Activated T-helper 17 cell treated with anti-CD3 and anti-CD28 coated beads, Interleukin-2, amount 50 U/mL, for 72 hours (primary cell): ENCODE data around the gene TSACC. TPM values are rescaled to one million over a fixed set of nuclear protein-coding genes. Genes with fewer than 3 reads are reported as not detected.

ENCODE experiments used
- ATAC-seq: fragments of 150-1000 bp; cut with Tn5 transposase; replicated peaks from 2 replicates; pipeline ENCODE4 v1.10.0; 2021; ENCODE audit warnings: mild to moderate bottlenecking, moderate library complexity
- H3K27ac Mint-ChIP-seq: one replicate; pipeline ENCODE4 v1.8.0; 2022; ENCODE audit warnings: mixed read lengths
- H3K27me3 Mint-ChIP-seq: one replicate; pipeline ENCODE4 v1.8.0; 2022; ENCODE audit warnings: mixed read lengths
- H3K36me3 Mint-ChIP-seq: one replicate; pipeline ENCODE4 v1.8.0; 2022; ENCODE audit warnings: low read depth, mild to moderate bottlenecking, mixed read lengths
- H3K4me1 Mint-ChIP-seq: one replicate; pipeline ENCODE4 v1.8.0; 2022; ENCODE audit warnings: mixed read lengths
- H3K4me3 Mint-ChIP-seq: one replicate; pipeline ENCODE4 v1.8.0; 2022; ENCODE audit warnings: mild to moderate bottlenecking, mixed read lengths
- H3K9me3 Mint-ChIP-seq: one replicate; pipeline ENCODE4 v1.8.0; 2022; ENCODE audit warnings: mixed read lengths
- total RNA-seq, 2 donors: library from RNA; stranded (reverse); gene quantifications; one replicate each; pipeline ENCODE4 v1.2.3, GENCODE V29; 2022

Gene TSACC
- total RNA-seq, 2 donors from 2014 or later: 1.1 TPM; not detected in 1

DNA sequence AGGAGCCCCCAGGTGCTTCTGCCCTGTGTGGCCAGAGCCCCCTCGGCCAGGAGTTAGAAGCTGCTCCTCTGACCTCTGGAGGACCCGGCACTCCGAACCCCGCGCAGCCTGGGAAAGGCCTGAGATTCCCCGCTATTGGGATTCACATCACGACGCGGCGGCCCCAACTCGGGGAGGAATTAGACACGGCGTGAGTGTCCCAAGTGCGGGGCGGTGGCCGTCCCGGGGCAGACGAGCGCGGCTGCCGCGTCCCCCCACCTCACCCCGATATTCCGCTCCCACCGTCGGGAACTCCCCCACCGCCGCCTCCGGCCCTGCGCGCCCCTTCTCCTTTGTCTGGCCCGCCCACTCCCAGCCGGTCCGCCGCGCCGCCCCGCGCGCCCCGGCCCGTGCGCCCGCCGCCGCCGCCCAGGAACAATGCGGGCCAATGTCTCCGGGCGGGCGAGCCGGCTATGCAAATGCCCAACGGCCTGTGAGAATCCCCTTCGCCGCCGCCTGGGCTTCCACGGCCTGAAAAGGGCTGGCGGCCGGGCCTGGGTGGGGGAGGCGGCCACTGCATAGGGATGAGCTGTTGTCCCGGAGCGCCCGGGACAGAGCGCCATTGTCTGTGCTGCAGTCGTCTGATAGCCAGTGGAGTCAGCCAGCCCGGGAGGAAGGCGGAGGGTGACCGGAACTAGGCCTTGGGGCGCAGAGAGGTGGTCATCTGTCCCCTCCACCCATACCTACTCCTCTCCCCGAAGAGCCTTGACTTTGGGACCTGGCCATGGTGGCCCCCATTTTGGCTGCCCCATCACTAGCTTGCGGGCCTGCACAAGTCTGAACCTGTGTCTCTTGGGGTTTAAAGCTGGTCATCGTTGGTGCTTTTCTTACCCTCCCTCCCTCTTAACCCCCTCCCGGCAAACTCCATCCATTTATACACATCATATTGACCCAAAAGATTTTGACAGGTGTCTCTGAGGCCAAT, 50.1 kb downstream of the TSACC start:
- Mint-ChIP-seq H3K4me1 (peaks cover 5% of the 10 kb centered on the region), H3K4me3 (no peak overlapping the region), H3K27me3 (peaks cover 30% of the 10 kb centered on the region), H3K36me3 (no peaks in the 10 kb centered on the region), H3K9me3 (no peaks in the 10 kb centered on the region), H3K27ac (no peak overlapping the region)
- ATAC-seq: no peak

DNA sequence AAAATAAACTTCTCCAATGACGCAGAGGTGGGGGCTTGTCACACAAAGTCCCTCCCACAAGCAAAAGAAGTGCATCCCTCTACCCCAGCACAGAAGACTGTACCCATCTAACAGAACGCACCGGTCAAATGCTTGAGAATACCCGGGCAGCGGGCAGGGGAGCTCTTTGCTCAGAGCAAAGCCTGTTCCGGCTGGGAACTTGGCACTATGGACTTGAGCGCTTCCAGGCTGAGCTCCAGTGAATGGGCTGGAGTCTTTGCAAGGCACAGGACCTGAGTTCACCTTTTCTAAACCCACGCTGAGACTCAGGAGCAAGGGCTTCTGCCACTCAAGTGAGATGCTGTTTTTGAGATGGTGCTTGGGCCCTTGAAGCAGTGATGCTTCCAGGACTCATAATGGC, 51.0 kb downstream of the TSACC start:
- no peak for ATAC-seq
- no peaks in the 10 kb centered on the region for H3K9me3 Mint-ChIP-seq
- H3K36me3 Mint-ChIP-seq: no peaks in the 10 kb centered on the region
- H3K4me1 Mint-ChIP-seq: peaks cover 5% of the 10 kb centered on the region
- no peak overlapping the region for H3K4me3 Mint-ChIP-seq
- H3K27me3 Mint-ChIP-seq: peaks cover 30% of the 10 kb centered on the region
- H3K27ac Mint-ChIP-seq: no peak overlapping the region

DNA sequence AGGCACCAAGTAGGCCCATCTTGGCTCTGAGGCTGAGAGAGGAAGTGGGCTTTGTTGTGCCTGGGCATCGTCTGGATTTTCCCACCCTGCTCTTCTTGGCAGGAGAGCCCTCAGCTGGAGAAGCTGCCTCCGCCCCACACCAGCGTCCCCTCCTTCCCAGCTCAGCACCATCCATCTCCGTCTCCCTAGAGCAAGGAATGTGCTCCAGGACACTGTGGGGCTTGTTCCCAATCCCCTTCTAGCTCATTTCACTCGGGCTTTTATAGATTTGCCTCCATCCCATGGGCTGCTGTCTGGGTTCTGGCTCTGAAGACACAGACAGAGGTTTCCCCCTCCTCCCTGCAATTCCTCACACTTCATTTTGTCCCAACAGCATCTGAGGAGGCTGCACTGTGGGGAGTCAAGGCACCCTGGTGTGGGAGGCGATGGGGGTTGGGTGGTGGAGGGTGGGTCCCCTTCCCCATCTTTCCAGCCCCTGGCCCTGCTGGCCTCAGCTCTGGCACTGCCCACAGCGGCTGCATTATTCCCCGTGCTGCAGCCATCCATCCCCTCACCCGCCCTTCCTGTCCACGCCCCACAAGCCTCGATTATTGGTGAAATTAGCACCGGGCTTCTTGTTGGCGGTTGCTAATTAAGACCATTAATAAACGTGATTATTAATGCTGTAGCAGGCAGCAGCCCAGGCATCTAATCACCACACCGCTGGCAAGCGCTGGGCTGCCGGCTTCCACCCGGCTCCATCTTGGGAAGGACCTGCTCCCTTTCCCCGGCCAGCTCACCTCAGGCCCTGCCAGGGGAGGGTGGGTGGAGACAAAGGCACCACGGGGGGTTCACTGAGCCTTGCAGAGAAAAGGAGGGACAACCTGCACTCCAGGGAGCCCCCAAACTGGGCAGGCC, 52.4 kb downstream of the TSACC start:
- no peak for ATAC-seq
- H3K4me3 Mint-ChIP-seq: no peak overlapping the region
- peaks cover 30% of the 10 kb centered on the region for H3K27me3 Mint-ChIP-seq
- no peaks in the 10 kb centered on the region for H3K9me3 Mint-ChIP-seq
- no peaks in the 10 kb centered on the region for H3K36me3 Mint-ChIP-seq
- peaks cover 6% of the 10 kb centered on the region for H3K4me1 Mint-ChIP-seq
- no peak overlapping the region for H3K27ac Mint-ChIP-seq

DNA sequence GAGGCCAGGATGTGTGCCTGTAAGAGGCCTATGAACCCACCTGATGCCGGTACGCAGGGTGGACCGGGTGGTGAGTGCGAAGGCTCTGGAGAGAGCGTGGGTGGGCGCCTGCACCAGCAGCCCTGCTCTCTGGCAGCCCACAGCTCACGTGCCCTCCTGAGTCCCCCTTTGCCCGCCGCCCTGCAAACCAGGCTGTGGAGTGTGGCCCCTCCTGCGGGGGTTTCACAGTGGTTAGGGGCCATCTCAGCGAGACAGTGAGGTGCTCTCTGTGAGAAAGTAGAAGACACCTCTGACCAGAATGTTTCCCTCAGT, 53.0 kb downstream of the TSACC start:
- Mint-ChIP-seq H3K36me3 (no peaks in the 10 kb centered on the region), H3K4me3 (no peak overlapping the region), H3K27ac (no peak overlapping the region), H3K27me3 (peaks cover 30% of the 10 kb centered on the region), H3K9me3 (no peaks in the 10 kb centered on the region), H3K4me1 (peaks cover 4% of the 10 kb centered on the region)
- ATAC-seq: no peak

DNA sequence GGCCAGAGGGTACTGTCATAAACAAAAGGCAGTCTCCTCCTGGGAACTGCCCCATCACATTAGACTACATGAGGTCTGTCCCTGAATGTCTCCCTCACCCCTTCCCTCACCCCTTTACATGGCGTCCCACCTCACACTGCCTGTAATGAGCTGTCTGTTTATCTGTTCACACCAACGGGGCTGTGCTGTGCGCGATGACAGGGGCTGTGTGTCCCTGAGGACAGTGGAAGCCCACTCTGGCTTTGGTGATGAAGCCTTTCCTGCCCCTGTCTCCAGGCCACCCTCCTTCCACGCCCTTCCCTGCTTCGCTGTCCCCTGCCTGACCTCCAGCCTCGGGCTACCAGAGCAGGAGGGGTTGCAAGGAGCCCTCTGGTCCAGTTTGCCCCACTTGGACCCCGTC, 53.4 kb downstream of the TSACC start:
- H3K4me1 Mint-ChIP-seq: peaks cover 4% of the 10 kb centered on the region

DNA sequence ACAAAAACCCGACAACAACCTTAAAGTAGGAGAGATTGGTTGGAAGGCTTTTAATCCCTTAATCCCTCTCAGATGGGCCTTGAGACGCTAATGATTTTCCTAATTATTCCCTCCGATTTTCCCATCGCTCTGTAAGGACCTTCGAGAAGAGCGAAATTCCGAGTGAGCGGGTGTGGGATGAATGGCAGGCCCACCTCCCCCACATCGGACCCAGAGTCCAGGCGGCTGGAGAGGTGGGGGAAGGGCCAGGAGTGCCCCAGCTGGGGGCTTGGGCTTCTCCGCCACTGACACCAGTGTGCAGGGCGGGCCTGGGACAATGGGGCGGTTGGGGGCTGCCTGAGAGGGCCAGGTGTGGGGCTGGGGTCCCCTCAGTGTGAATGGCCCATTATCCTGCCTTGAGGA, 54.1 kb downstream of the TSACC start:
- Mint-ChIP-seq H3K9me3 (no peaks in the 10 kb centered on the region), H3K27ac (no peak overlapping the region), H3K36me3 (no peaks in the 10 kb centered on the region), H3K27me3 (peaks cover 21% of the 10 kb centered on the region), H3K4me1 (peaks cover 4% of the 10 kb centered on the region), H3K4me3 (no peak overlapping the region)
- ATAC-seq: no peak

More for the DNA sequence above, 53.4 kb downstream of the TSACC start:
- no peak overlapping the region for H3K27ac Mint-ChIP-seq
- peaks cover 29% of the 10 kb centered on the region for H3K27me3 Mint-ChIP-seq
- ATAC-seq: no peak
- H3K9me3 Mint-ChIP-seq: no peaks in the 10 kb centered on the region
- no peaks in the 10 kb centered on the region for H3K36me3 Mint-ChIP-seq
- no peak overlapping the region for H3K4me3 Mint-ChIP-seq

DNA sequence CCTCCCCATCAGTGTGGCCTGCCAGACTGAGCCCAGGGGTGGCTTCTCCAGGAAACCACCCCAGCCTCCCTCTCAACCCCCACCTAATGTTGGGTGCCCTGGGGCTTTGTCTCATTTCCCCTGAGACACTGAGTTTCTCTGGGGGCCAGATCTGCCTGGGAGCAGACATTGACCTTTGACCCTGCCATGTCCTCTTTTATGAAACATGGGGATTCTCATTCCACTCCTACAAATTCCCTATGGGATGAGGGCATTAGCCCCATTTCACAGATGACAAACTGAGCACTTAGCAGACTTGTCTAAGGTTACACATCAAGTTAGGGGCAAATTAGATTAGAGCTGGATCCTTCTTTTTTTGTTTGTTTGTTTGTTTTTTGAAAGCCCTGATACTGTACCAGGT, 54.8 kb downstream of the TSACC start:
- no peak for ATAC-seq
- H3K36me3 Mint-ChIP-seq: no peaks in the 10 kb centered on the region
- H3K27ac Mint-ChIP-seq: no peak overlapping the region
- peaks cover 16% of the 10 kb centered on the region for H3K27me3 Mint-ChIP-seq
- H3K9me3 Mint-ChIP-seq: no peaks in the 10 kb centered on the region
- peaks cover 4% of the 10 kb centered on the region for H3K4me1 Mint-ChIP-seq
- no peak overlapping the region for H3K4me3 Mint-ChIP-seq

DNA sequence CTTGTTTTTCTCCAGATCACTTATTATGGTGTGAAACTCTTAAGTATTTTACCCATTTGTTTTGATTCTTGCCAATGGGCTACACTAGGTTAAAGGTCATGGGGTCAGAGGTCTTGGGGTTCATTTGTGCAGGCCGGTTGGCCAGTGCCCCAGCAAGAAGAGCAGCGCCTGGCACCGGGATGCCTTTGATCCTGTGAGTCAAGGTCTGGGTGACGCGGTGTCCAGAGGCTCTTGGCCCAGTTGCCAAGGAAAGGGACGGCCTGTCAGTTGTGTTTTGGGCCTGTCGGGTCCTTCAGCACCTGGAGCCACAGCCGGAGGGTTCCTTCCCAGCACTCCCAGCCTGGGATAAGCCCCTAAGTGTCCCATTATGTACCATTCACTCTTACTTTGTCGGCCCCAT, 55.8 kb downstream of the TSACC start:
- Mint-ChIP-seq H3K27me3 (peaks cover 17% of the 10 kb centered on the region), H3K4me1 (peaks cover 9% of the 10 kb centered on the region), H3K4me3 (no peak overlapping the region), H3K27ac (no peak overlapping the region), H3K9me3 (no peaks in the 10 kb centered on the region), H3K36me3 (no peaks in the 10 kb centered on the region)
- no peak for ATAC-seq

DNA sequence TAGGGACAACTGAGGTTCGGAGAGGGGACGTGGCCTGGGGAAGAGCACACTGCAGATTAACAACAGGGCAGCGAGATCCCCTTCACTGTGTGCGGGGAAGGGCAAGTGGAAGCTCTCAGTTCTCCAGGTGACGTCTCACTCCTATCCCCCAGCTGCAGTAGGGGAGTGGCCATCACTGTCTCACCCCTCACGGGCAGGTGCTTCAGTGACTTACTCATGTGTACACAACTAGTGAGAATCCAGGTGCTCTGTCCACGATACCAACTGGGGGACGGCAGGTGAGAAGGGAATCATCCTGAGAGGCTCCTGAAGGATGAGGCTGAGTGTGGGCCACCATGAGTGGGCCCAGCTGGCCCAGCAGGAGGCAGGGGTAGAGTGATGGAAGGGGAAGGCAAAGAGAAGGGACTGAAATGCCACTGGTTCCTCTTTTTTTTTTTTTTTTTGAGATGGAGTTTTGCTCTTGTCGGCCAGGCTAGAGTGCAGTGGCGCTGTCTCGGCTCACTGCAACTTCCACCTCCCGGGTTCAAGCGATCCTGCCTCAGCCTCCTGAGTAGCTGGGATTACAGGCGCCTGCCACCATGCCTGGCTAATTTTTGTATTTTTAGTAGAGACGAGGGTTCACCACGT, 56.6 kb downstream of the TSACC start:
- H3K4me1 Mint-ChIP-seq: peaks cover 9% of the 10 kb centered on the region
- peaks cover 15% of the 10 kb centered on the region for H3K27me3 Mint-ChIP-seq
- ATAC-seq: no peak
- no peak overlapping the region for H3K4me3 Mint-ChIP-seq
- H3K36me3 Mint-ChIP-seq: no peaks in the 10 kb centered on the region
- H3K9me3 Mint-ChIP-seq: no peaks in the 10 kb centered on the region
- H3K27ac Mint-ChIP-seq: no peak overlapping the region

Other genes with a start within 250 kb of the TSACC start
- 100 to 1,000 TPM; 150 to 338 TPM for gene LMNA, start 223.8 kb upstream of the TSACC start, total RNA-seq
- 10 to 100 TPM in 1 of 2 donors, 1 to 10 TPM in 1; 1.8 to 17.6 TPM for gene SEMA4A, start 184.9 kb upstream of the TSACC start, total RNA-seq
- 10 to 100 TPM; 23.5 to 38.1 TPM for gene SLC25A44, start 144.4 kb upstream of the TSACC start, total RNA-seq
- gene PMF1, start 125.5 kb upstream of the TSACC start, total RNA-seq: 10 to 100 TPM; 85.6 to 87.3 TPM
- 1 to 10 TPM; 3.2 to 6.8 TPM for gene BGLAP, start 96.3 kb upstream of the TSACC start, total RNA-seq
- 10 to 100 TPM in 1 of 2 donors, 1 to 10 TPM in 1; 8.0 to 10.9 TPM for gene PAQR6, start 90.5 kb upstream of the TSACC start, total RNA-seq
- 10 to 100 TPM; 75.7 to 93.7 TPM for gene SMG5, start 55.7 kb upstream of the TSACC start, total RNA-seq
- gene TMEM79, start 54.2 kb upstream of the TSACC start, total RNA-seq: 10 to 100 TPM; 13.7 to 14.5 TPM
- 10 to 100 TPM; 18.3 to 19.1 TPM for gene GLMP, start 42.8 kb upstream of the TSACC start, total RNA-seq
- under 1 TPM; 0.42 to 0.52 TPM for gene VHLL, start 39.2 kb upstream of the TSACC start, total RNA-seq
- 100 to 1,000 TPM; 185 to 405 TPM for gene CCT3, start 234 bp upstream of the TSACC start, total RNA-seq
- gene RHBG, start 30.7 kb downstream of the TSACC start, total RNA-seq: not detected
- gene MEF2D, start 162.2 kb downstream of the TSACC start, total RNA-seq: 10 to 100 TPM; 34.4 to 68.5 TPM
- gene IQGAP3, start 234.0 kb downstream of the TSACC start, total RNA-seq: 1 to 10 TPM; 8.7 to 9.4 TPM
- gene TTC24, start 241.2 kb downstream of the TSACC start, total RNA-seq: under 1 TPM in 1 of 2 donors, not detected in 1; 0.79 TPM